MM.1S (cell line): Measurements from ENCODE around the gene ATAD3A.

ENCODE experiments used
- DNase-seq: peaks from one replicate; pipeline ENCODE4 v3.0.0-alpha.2; 2015
- H2AFZ ChIP-seq: fragments of 300-600 bp; sonication (generic); 2 replicates; pipeline ENCODE4 v1.6.0; 2016; ENCODE audit warnings: antibody characterized with exemption, low read length
- H3F3A ChIP-seq: fragments of 300-600 bp; sonication (generic); 2 replicates; pipeline ENCODE4 v1.6.1; 2016; ENCODE audit warnings: mild to moderate bottlenecking, antibody characterized with exemption, low read length, moderate library complexity, mixed read lengths; ENCODE audit not compliant: insufficient read depth
- H3K27ac ChIP-seq: fragments of 300-600 bp; sonication (generic); 2 replicates; pipeline ENCODE4 v1.5.1; 2016; ENCODE audit warnings: mild to moderate bottlenecking, low read length
- H3K27me3 ChIP-seq: fragments of 300-600 bp; sonication (generic); replicated peaks from 2 replicates; pipeline ENCODE4 v1.6.0; 2016; ENCODE audit warnings: low read length; ENCODE audit not compliant: insufficient read depth
- H3K36me3 ChIP-seq: fragments of 300-600 bp; sonication (generic); replicated peaks from 2 replicates; pipeline ENCODE4 v1.6.1; 2016; ENCODE audit warnings: mild to moderate bottlenecking, low read length, mixed read lengths; ENCODE audit not compliant: insufficient read depth
- H3K4me1 ChIP-seq: fragments of 300-600 bp; sonication (generic); 2 replicates; pipeline ENCODE4 v1.6.1; 2016; ENCODE audit warnings: low read length, mixed read lengths
- H3K4me2 ChIP-seq: fragments of 300-600 bp; sonication (generic); 2 replicates; pipeline ENCODE4 v1.6.0; 2016; ENCODE audit warnings: low read depth, low read length
- H3K4me3 ChIP-seq: fragments of 300-600 bp; sonication (generic); 2 replicates; pipeline ENCODE4 v1.5.1; 2016; ENCODE audit warnings: low read length, mixed read lengths
- H3K79me2 ChIP-seq: fragments of 300-600 bp; sonication (generic); 2 replicates; pipeline ENCODE4 v1.6.1; 2016; ENCODE audit warnings: mixed run types, low read length, mixed read lengths
- H3K9ac ChIP-seq: fragments of 300-600 bp; sonication (generic); 2 replicates; pipeline ENCODE4 v1.6.1; 2016; ENCODE audit warnings: low read length, mixed read lengths
- H3K9me2 ChIP-seq: fragments of 300-600 bp; sonication (generic); replicated peaks from 2 replicates; pipeline ENCODE4 v1.6.1; 2016; ENCODE audit warnings: mild to moderate bottlenecking, low read length, mixed read lengths; ENCODE audit not compliant: insufficient read depth
- H3K9me3 ChIP-seq: fragments of 300-600 bp; sonication (generic); replicated peaks from 2 replicates; pipeline ENCODE4 v1.6.1; 2016; ENCODE audit warnings: mild to moderate bottlenecking, low read length, mixed read lengths; ENCODE audit not compliant: insufficient read depth
- H4K20me1 ChIP-seq: fragments of 300-600 bp; sonication (generic); 2 replicates; pipeline ENCODE4 v1.6.1; 2016; ENCODE audit warnings: mild to moderate bottlenecking, low read length, moderate library complexity, mixed read lengths; ENCODE audit not compliant: insufficient read depth
- EZH2 ChIP-seq: fragments of 300-600 bp; sonication (generic); optimal IDR thresholded peaks from 2 replicates; pipeline ENCODE3; 2017; ENCODE audit warnings: low read depth, mild to moderate bottlenecking, antibody characterized with exemption, low read length, mixed read lengths
- EZH2phosphoT487 ChIP-seq: fragments of 300-600 bp; sonication (generic); IDR thresholded peaks from 2 replicates; pipeline ENCODE4 v1.6.1; 2018; ENCODE audit warnings: antibody characterized with exemption, low read length
- TF ChIP-seq, protein P1 (sequence below): fragments of 300-600 bp; sonication (generic); IDR thresholded peaks from 2 replicates; pipeline ENCODE4 v1.5.1; 2016; ENCODE audit warnings: antibody characterized with exemption, low read length, mixed read lengths

The ATAD3A gene

DNA sequence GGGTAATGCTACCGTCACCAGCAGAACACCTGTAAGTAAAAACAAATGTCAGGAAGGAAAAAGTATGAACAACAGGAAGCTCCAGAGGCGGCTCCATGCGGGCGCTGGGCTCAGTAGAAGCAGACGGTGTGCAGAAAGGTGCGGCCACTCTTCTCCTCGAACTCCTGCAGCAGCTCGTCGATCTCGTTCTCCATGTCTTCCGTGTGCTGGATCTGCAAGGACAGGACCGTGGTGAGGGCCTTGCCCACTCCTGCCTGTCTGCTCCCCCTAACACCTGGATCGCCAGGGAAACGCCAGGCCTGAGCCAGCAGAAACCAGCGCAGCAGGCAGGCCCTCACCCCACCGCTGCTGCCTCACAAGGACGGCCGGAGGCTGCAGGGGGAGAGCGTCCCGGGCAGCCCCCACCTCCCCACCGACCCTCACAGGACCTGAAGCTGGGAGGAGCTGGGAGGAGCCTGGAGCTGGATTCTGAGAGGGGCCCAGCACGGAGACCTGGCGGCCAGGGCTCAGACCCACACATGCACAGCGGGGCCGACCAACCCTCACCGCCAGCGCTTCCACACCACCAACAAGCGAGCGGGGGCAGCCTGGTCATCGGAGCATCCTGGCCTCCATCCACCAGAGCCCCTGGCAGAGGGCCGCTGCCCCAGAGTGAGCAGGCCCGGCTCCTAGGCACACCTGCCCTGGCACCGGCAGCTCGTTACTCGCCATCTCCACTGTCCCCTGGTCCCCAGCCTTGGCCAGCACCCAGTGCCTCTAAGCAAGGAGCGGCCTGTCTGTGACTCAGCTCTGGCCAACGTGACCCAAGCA, 30.2 kb downstream of the ATAD3A start:
- H3K27me3 ChIP-seq: no peaks in the 10 kb centered on the region
- H3K9ac ChIP-seq: no peak overlapping the region
- H3K79me2 ChIP-seq: no peaks in the 10 kb centered on the region
- H4K20me1 ChIP-seq: no peaks in the 10 kb centered on the region
- H3K4me2 ChIP-seq: no peak overlapping the region
- no peak for DNase-seq
- H3K36me3 ChIP-seq: no peaks in the 10 kb centered on the region
- H3K4me3 ChIP-seq: no peak overlapping the region
- TF ChIP-seq EZH2phosphoT487: no peak
- no peak overlapping the region for H2AFZ ChIP-seq
- H3K27ac ChIP-seq: no peak overlapping the region
- no peaks in the 10 kb centered on the region for H3K9me3 ChIP-seq
- H3K9me2 ChIP-seq: no peaks in the 10 kb centered on the region
- no peaks in the 10 kb centered on the region for H3F3A ChIP-seq
- no peaks in the 10 kb centered on the region for H3K4me1 ChIP-seq

DNA sequence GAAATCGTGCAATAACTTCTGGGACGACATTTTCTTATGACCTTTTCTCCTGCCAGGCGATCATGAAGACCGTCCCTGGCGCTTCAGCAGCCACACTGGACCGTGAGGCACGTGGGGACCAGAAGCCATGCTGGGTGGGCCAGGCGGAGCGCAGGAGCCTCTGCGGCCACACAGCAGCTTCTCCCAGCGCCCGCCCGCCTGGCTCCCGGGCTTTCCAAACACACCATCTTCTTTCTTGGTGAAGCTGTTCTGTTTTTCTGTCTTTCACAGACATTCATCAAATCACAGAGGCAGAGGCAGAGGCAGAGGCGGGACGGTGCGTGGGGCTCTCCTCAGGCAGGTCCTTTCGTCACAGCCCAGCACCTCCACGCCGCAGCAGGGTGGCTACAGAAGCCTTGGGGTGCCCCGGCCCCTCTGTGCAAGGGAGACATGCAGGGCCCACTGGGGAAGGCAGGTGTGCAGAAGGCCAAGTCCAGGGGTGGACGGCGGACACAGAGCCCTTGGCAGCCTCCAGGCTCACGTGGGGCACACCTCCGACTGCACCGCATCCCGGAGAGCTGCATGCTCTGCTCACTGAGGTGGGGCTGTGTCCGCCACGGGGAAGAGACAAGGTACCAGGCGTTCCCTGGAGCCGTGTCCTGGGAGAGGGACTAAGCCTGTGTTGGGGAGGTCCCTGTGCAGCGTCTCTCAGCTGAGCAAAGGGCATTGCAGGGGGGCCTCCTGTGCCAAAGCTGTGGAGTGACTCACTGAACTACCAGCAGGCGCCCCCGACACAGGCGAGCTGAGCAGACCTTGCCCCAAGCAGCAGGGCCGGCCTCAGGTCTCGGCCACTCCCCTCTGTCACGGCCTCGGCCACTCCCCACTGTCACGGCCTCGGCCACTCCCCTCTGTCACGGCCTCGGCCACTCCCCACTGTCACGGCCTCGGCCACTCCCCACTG, 31.1 kb downstream of the ATAD3A start:
- H3K4me1 ChIP-seq: no peaks in the 10 kb centered on the region
- H3K9me3 ChIP-seq: no peaks in the 10 kb centered on the region
- DNase-seq: no peak
- TF ChIP-seq, protein P1, sequence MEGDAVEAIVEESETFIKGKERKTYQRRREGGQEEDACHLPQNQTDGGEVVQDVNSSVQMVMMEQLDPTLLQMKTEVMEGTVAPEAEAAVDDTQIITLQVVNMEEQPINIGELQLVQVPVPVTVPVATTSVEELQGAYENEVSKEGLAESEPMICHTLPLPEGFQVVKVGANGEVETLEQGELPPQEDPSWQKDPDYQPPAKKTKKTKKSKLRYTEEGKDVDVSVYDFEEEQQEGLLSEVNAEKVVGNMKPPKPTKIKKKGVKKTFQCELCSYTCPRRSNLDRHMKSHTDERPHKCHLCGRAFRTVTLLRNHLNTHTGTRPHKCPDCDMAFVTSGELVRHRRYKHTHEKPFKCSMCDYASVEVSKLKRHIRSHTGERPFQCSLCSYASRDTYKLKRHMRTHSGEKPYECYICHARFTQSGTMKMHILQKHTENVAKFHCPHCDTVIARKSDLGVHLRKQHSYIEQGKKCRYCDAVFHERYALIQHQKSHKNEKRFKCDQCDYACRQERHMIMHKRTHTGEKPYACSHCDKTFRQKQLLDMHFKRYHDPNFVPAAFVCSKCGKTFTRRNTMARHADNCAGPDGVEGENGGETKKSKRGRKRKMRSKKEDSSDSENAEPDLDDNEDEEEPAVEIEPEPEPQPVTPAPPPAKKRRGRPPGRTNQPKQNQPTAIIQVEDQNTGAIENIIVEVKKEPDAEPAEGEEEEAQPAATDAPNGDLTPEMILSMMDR: no peak
- TF ChIP-seq EZH2 (no peak), EZH2phosphoT487 (no peak)
- no peaks in the 10 kb centered on the region for H4K20me1 ChIP-seq
- H3K9me2 ChIP-seq: no peaks in the 10 kb centered on the region
- no peaks in the 10 kb centered on the region for H3K27me3 ChIP-seq
- no peak overlapping the region for H3K4me3 ChIP-seq
- H3F3A ChIP-seq: no peaks in the 10 kb centered on the region
- no peaks in the 10 kb centered on the region for H3K36me3 ChIP-seq
- no peak overlapping the region for H3K27ac ChIP-seq
- no peak overlapping the region for H2AFZ ChIP-seq
- H3K4me2 ChIP-seq: no peak overlapping the region
- H3K9ac ChIP-seq: no peak overlapping the region
- no peaks in the 10 kb centered on the region for H3K79me2 ChIP-seq

DNA sequence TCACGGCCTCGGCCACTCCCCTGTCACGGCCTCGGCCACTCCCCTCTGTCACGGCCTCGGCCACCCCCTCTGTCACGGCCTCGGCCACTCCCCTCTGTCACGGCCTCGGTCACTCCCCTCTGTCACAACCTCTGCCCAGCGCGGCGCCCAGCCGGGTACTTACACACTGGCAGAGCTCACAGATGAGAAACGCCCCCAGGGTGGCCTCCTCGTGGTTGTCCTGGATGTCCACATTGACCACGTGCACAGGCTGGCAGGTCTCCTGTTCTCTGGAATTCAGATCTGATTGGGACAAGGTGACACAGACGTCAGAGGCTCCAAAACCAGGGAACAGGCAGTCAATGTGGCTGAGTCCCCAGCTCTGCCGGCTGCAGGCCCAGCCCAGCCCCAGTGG, 31.7 kb downstream of the ATAD3A start:
- Histone ChIP-seq H3K27me3 (no peaks in the 10 kb centered on the region), H3K4me3 (no peak overlapping the region), H3K9me3 (no peaks in the 10 kb centered on the region), H2AFZ (no peak overlapping the region), H3K9ac (no peak overlapping the region), H3K9me2 (no peaks in the 10 kb centered on the region), H4K20me1 (no peaks in the 10 kb centered on the region), H3K36me3 (no peaks in the 10 kb centered on the region), H3K4me2 (no peak overlapping the region), H3F3A (no peaks in the 10 kb centered on the region), H3K79me2 (no peaks in the 10 kb centered on the region), H3K27ac (no peak overlapping the region), H3K4me1 (no peaks in the 10 kb centered on the region)
- no peak for DNase-seq
- TF ChIP-seq, protein P1: no peak
- no peak for TF ChIP-seq EZH2phosphoT487
- TF ChIP-seq EZH2: no peak
